Brain microvascular endothelial cell (primary cell): ENCODE data around the gene ADAMTS17.

Source experiments
- DNase-seq: peaks from one replicate; pipeline ENCODE4 v3.0.0-alpha.2; 2020
- H3K27ac ChIP-seq: fragments of 250-450 bp; sonication (Bioruptor Pico); 2 replicates; pipeline ENCODE4 v1.5.1; 2020; ENCODE audit warnings: mild to moderate bottlenecking, moderate library complexity
- H3K27me3 ChIP-seq: fragments of 250-450 bp; sonication (Bioruptor Pico); replicated peaks from 2 replicates; pipeline ENCODE4 v1.5.1; 2020; ENCODE audit warnings: mild to moderate bottlenecking
- H3K36me3 ChIP-seq: fragments of 250-450 bp; sonication (Bioruptor Pico); replicated peaks from 2 replicates; pipeline ENCODE4 v1.5.1; 2020; ENCODE audit warnings: mild to moderate bottlenecking
- H3K4me3 ChIP-seq: 2 replicates; pipeline ENCODE4 v1.5.1; 2011; ENCODE audit warnings: low read depth, mild to moderate bottlenecking, control low read depth, low read length, moderate library complexity
- CTCF ChIP-seq: IDR thresholded peaks from 2 replicates; pipeline ENCODE4 v1.5.1; 2011; ENCODE audit warnings: low read depth, mild to moderate bottlenecking, moderate library complexity, low read length, control low read depth, inconsistent platforms; ENCODE audit errors: missing control alignments
- in situ Hi-C: cut with HindIII; loops from 2 replicates; pipeline ENCODE4 v1.10.0; 2017; ENCODE audit warnings: low sequenced_read_pairs, low pct_ligation_motif_present

The ADAMTS17 gene

GRCh38 chr15:100096700-100097099, 245.1 kb downstream of the ADAMTS17 start:
- H3K27ac ChIP-seq: no peak overlapping the region
- no peaks in the 10 kb centered on the region for H3K36me3 ChIP-seq
- H3K27me3 ChIP-seq: no peaks in the 10 kb centered on the region
- no peak overlapping the region for H3K4me3 ChIP-seq
- in situ Hi-C loops: no loop called here
- no peak for TF ChIP-seq CTCF
- no peak for DNase-seq

- no peak for TF ChIP-seq CTCF
- in situ Hi-C loops: no loop called here
- H3K4me3 ChIP-seq: no peak overlapping the region
- H3K27me3 ChIP-seq: no peaks in the 10 kb centered on the region
- no peak overlapping the region for H3K27ac ChIP-seq
- no peak for DNase-seq
- no peaks in the 10 kb centered on the region for H3K36me3 ChIP-seq
These were observed 245.6 kb downstream of the ADAMTS17 start for GRCh38 chr15:100096248-100096600.

- H3K36me3 ChIP-seq: no peaks in the 10 kb centered on the region
- TF ChIP-seq CTCF: no peak
- no peaks in the 10 kb centered on the region for H3K27me3 ChIP-seq
- in situ Hi-C loops: no loop called here
- H3K4me3 ChIP-seq: no peak overlapping the region
- H3K27ac ChIP-seq: no peak overlapping the region
- DNase-seq: no peak
These were observed 246.1 kb downstream of the ADAMTS17 start for GRCh38 chr15:100095541-100096247.

GRCh38 chr15:100094127-100094510, 247.7 kb downstream of the ADAMTS17 start:
- no peak for DNase-seq
- Histone ChIP-seq H3K27me3 (no peaks in the 10 kb centered on the region), H3K27ac (peak overlapping the region; percentile 45), H3K36me3 (no peaks in the 10 kb centered on the region), H3K4me3 (no peak overlapping the region)
- no peak for TF ChIP-seq CTCF
- in situ Hi-C loops: no loop called here

GRCh38 chr15:100093211-100094126, 248.3 kb downstream of the ADAMTS17 start:
- no peak for TF ChIP-seq CTCF
- peak; percentile 87 for DNase-seq

More at GRCh38 chr15:100093211-100094126, 248.3 kb downstream of the ADAMTS17 start:
- in situ Hi-C loops: no loop called here
- H3K27ac ChIP-seq: peak overlapping the region; percentile 62
- no peaks in the 10 kb centered on the region for H3K27me3 ChIP-seq
- H3K4me3 ChIP-seq: no peak overlapping the region
- no peaks in the 10 kb centered on the region for H3K36me3 ChIP-seq
